Glutamatergic neuron (in vitro differentiated cells): ENCODE data around the gene SLC23A1. TPM values are rescaled to one million over a fixed set of nuclear protein-coding genes. Genes with fewer than 3 reads are reported as not detected.

Experiments used
- DNase-seq: peaks from one replicate; pipeline ENCODE4 v3.0.0; 2022
- H3K27ac Mint-ChIP-seq: one replicate; pipeline ENCODE4 v1.8.0; 2020; ENCODE audit warnings: mild to moderate bottlenecking, mixed read lengths, inconsistent platforms; ENCODE audit not compliant: unreplicated experiment
- H3K27me3 Mint-ChIP-seq: one replicate; pipeline ENCODE4 v1.8.0; 2020; ENCODE audit warnings: mild to moderate bottlenecking, moderate library complexity, mixed read lengths, inconsistent platforms; ENCODE audit not compliant: unreplicated experiment
- H3K36me3 Mint-ChIP-seq: one replicate; pipeline ENCODE4 v1.8.0; 2020; ENCODE audit warnings: mild to moderate bottlenecking, mixed read lengths, inconsistent platforms; ENCODE audit not compliant: unreplicated experiment
- H3K4me1 Mint-ChIP-seq: one replicate; pipeline ENCODE4 v1.8.0; 2020; ENCODE audit warnings: mild to moderate bottlenecking, low read depth, mixed read lengths, inconsistent platforms; ENCODE audit not compliant: unreplicated experiment
- H3K4me3 Mint-ChIP-seq: one replicate; pipeline ENCODE4 v1.8.0; 2020; ENCODE audit warnings: mild to moderate bottlenecking, mixed read lengths, inconsistent platforms; ENCODE audit not compliant: unreplicated experiment
- H3K9me3 Mint-ChIP-seq: one replicate; pipeline ENCODE4 v1.8.0; 2020; ENCODE audit warnings: mild to moderate bottlenecking, moderate library complexity, mixed read lengths, inconsistent platforms; ENCODE audit not compliant: unreplicated experiment
- CTCF ChIP-seq: fragments of 200-600 bp; sonication (generic); IDR thresholded peaks from one replicate; pipeline ENCODE4 v1.5.0; 2021; ENCODE audit not compliant: partially characterized antibody, unreplicated experiment
- total RNA-seq: library from RNA; stranded (reverse); fragmentation: NEBNext Ultra II Directional; extraction: Animal tissue kit (Norgen Biotek cat#: 25700); gene quantifications from one replicate; pipeline ENCODE4 v1.2.1, GENCODE V29; 2021; ENCODE audit not compliant: unreplicated experiment

SLC23A1 gene
- total RNA-seq, 1 donor from 2014 or later = not detected

GRCh38 chr5:139392324-139392677 lies 9.2 kb upstream of the SLC23A1 start:
- Mint-ChIP-seq H3K4me3 (no peak overlapping the region), H3K27me3 (peaks cover 14% of the 10 kb centered on the region), H3K4me1 (peaks cover 3% of the 10 kb centered on the region)

GRCh38 chr5:139391570-139392323 lies 8.7 kb upstream of the SLC23A1 start:
- Mint-ChIP-seq H3K4me1 (peaks cover 3% of the 10 kb centered on the region), H3K9me3 (no peaks in the 10 kb centered on the region), H3K27ac (no peak overlapping the region), H3K4me3 (no peak overlapping the region), H3K36me3 (no peaks in the 10 kb centered on the region), H3K27me3 (peaks cover 14% of the 10 kb centered on the region)
- DNase-seq = no peak
- TF ChIP-seq CTCF = no peak

More at GRCh38 chr5:139392324-139392677, 9.2 kb upstream of the SLC23A1 start:
- TF ChIP-seq CTCF = no peak
- no peak for DNase-seq
- Mint-ChIP-seq H3K27ac (no peak overlapping the region), H3K36me3 (no peaks in the 10 kb centered on the region), H3K9me3 (no peaks in the 10 kb centered on the region)

GRCh38 chr5:139390639-139391569 lies 7.8 kb upstream of the SLC23A1 start:
- no peak overlapping the region for H3K4me3 Mint-ChIP-seq
- H3K27me3 Mint-ChIP-seq = peaks cover 12% of the 10 kb centered on the region
- DNase-seq = no peak
- no peak for TF ChIP-seq CTCF
- no peaks in the 10 kb centered on the region for H3K9me3 Mint-ChIP-seq
- H3K36me3 Mint-ChIP-seq = no peaks in the 10 kb centered on the region
- no peak overlapping the region for H3K27ac Mint-ChIP-seq
- H3K4me1 Mint-ChIP-seq = peaks cover 3% of the 10 kb centered on the region

- Mint-ChIP-seq H3K4me1 (peaks cover 3% of the 10 kb centered on the region), H3K27me3 (peaks cover 10% of the 10 kb centered on the region)
- no peak for TF ChIP-seq CTCF
Measured at GRCh38 chr5:139389701-139390638, 6.9 kb upstream of the SLC23A1 start, which contains the start of gene MZB1. Gene MZB1 (minus strand): TSS chr5:139389913. CDS start chr5:139389856, 57 bp downstream.

More at GRCh38 chr5:139389701-139390638, 6.9 kb upstream of the SLC23A1 start, which contains the start of gene MZB1:
- Mint-ChIP-seq H3K4me3 (no peak within 1 kb of the TSS), H3K36me3 (no peaks in the 10 kb centered on the region), H3K27ac (no peak within 1 kb of the TSS), H3K9me3 (no peaks in the 10 kb centered on the region)
- no peak for DNase-seq
